Measurements from ENCODE around the gene HSF4.

Gene HSF4

DNA sequence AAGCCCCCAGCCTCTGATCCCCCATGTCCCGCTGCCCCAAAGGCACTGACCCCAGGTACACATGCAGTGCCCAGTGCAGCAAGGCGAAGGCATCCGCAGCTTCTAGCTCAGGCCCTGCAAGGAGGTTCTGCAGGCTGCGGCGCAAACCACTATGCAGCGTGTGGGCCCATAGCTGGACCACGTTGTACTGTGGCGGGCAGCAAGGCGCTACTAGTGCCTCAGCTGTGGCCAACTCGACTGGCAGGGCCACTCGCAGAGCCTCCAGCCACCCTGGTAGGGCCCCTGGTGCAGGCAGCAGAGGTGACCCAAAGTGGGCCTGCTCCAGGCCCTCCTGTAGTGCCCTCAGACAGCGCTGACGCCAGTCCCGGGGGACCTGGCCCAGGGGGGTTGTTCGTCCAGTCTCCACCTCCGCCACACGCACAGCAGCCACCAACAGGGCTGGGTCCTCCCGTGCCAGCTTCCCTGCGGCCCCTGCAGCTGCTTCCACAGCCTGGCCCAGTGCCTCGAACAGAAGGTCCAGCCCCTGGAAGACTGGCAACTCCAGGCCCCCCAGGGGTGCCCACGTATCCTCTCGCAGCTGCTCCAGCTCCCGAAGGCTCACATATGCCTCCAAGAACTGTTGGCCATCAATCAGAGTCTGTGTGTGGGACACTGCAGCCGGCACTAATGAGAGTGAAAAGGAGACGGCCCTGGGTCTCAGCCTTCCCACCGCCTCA is 22.8 kb downstream of the HSF4 start:
- Histone ChIP-seq H3K4ac (ENCODE audit: low read depth, low read length) (no peak overlapping the region), H3K36me3 (ENCODE audit: control insufficient read depth, insufficient read depth, low read length) (no peaks in the 10 kb centered on the region), H2BK5ac (ENCODE audit: low read length) (no peak overlapping the region), H3K4me2 (ENCODE audit: low read length) (no peak overlapping the region), H3K79me2 (ENCODE audit: control insufficient read depth, insufficient read depth, low read length) (peaks cover 3% of the 10 kb centered on the region), H2BK15ac (replicated peaks; ENCODE audit: low read depth) (no peak overlapping the region), H3K56ac (ENCODE audit: low read length) (no peak overlapping the region), H3K27me3 (ENCODE audit: insufficient read depth, low read length, poor library complexity) (no peaks in the 10 kb centered on the region), H2AK5ac (ENCODE audit: low read length) (no peak overlapping the region), H3K18ac (ENCODE audit: low read length) (no peak overlapping the region), H3K4me3 (ENCODE audit: low read length) (no peak overlapping the region), H3K9ac (ENCODE audit: low read length) (no peak overlapping the region), H2BK120ac (ENCODE audit: low read depth, low read length) (no peak overlapping the region), H4K5ac (ENCODE audit: low read length) (no peak overlapping the region), H3K4me1 (ENCODE audit: control insufficient read depth, low read depth, low read length) (peaks cover 3% of the 10 kb centered on the region), H3K79me1 (ENCODE audit: low read length) (peaks cover 4% of the 10 kb centered on the region), H3K23ac (ENCODE audit: low read length) (no peak overlapping the region), H4K8ac (ENCODE audit: low read depth, low read length) (no peak overlapping the region), H3K27ac (ENCODE audit: low read depth, low read length) (no peak overlapping the region)
- no CpG with 5 or more reads among the region's 26 CpGs for WGBS (ENCODE audit: extremely low coverage, insufficient coverage, low lambda C conversion rate)
- DNase-seq = no peak

DNA sequence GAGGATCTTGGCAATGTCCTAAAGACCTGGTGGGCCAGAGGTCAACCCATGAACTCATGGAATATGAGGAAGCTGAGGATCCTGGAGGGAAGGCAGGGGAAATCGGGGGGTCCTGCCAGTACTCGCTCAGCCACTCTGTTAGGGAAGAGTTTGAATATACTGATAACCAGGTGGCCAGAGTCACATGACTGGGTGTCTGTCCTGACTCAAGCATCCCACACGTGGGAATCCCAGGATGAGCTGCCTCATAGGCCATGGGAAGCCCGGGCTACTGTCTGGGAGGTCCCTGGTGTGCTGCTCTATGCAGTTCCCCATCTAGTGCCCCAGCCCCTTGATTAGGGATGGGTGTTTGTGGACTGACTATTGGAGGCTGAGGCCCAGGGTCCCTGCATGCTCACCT is 23.8 kb downstream of the HSF4 start:
- Histone ChIP-seq H3K27me3 (ENCODE audit: insufficient read depth, low read length, poor library complexity) (no peaks in the 10 kb centered on the region), H3K4me1 (ENCODE audit: control insufficient read depth, low read depth, low read length) (peaks cover 3% of the 10 kb centered on the region), H4K5ac (ENCODE audit: low read length) (no peak overlapping the region), H3K18ac (ENCODE audit: low read length) (no peak overlapping the region), H2BK5ac (ENCODE audit: low read length) (no peak overlapping the region), H3K79me2 (ENCODE audit: control insufficient read depth, insufficient read depth, low read length) (peaks cover 12% of the 10 kb centered on the region), H2BK120ac (ENCODE audit: low read depth, low read length) (no peak overlapping the region), H3K79me1 (ENCODE audit: low read length) (peaks cover 6% of the 10 kb centered on the region), H2BK15ac (replicated peaks; ENCODE audit: low read depth) (no peak overlapping the region), H3K56ac (ENCODE audit: low read length) (no peak overlapping the region), H3K9ac (ENCODE audit: low read length) (no peak overlapping the region), H2AK5ac (ENCODE audit: low read length) (no peak overlapping the region), H3K4me2 (ENCODE audit: low read length) (no peak overlapping the region), H4K8ac (ENCODE audit: low read depth, low read length) (no peak overlapping the region), H3K4me3 (ENCODE audit: low read length) (no peak overlapping the region), H3K27ac (ENCODE audit: low read depth, low read length) (no peak overlapping the region), H3K4ac (ENCODE audit: low read depth, low read length) (no peak overlapping the region), H3K23ac (ENCODE audit: low read length) (no peak overlapping the region), H3K36me3 (ENCODE audit: control insufficient read depth, insufficient read depth, low read length) (no peaks in the 10 kb centered on the region)
- WGBS (ENCODE audit: extremely low coverage, insufficient coverage, low lambda C conversion rate) = no CpG with 5 or more reads among the region's 4 CpGs
- no peak for DNase-seq

DNA sequence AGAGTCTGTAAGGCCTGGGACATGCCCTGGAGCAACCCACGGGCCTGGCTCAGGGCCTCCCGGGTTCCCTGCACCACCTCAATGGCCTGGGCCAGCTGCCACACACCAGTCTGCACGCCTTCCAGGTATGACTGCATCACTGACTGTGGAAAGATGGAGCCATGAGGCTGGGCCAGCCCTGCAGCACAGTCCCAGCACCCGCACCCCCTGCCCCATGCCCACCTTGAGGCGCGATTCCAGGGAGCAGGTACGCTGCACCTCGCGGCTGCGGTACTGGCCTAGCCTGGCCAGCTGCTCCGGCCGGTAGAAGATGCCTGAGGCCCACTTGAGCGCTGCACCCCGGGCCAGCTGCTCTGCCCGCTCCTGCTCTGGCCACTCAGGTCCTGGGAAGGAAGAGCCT is 24.3 kb downstream of the HSF4 start:
- Histone ChIP-seq H3K79me1 (ENCODE audit: low read length) (peaks cover 9% of the 10 kb centered on the region), H3K4me3 (ENCODE audit: low read length) (no peak overlapping the region), H3K27ac (ENCODE audit: low read depth, low read length) (no peak overlapping the region), H3K18ac (ENCODE audit: low read length) (no peak overlapping the region), H3K9ac (ENCODE audit: low read length) (no peak overlapping the region), H3K56ac (ENCODE audit: low read length) (no peak overlapping the region), H3K4me1 (ENCODE audit: control insufficient read depth, low read depth, low read length) (peaks cover 3% of the 10 kb centered on the region), H2BK120ac (ENCODE audit: low read depth, low read length) (no peak overlapping the region), H3K23ac (ENCODE audit: low read length) (no peak overlapping the region), H3K27me3 (ENCODE audit: insufficient read depth, low read length, poor library complexity) (no peaks in the 10 kb centered on the region), H3K4ac (ENCODE audit: low read depth, low read length) (no peak overlapping the region), H3K79me2 (ENCODE audit: control insufficient read depth, insufficient read depth, low read length) (peaks cover 17% of the 10 kb centered on the region), H3K4me2 (ENCODE audit: low read length) (no peak overlapping the region), H3K36me3 (ENCODE audit: control insufficient read depth, insufficient read depth, low read length) (no peaks in the 10 kb centered on the region), H2AK5ac (ENCODE audit: low read length) (no peak overlapping the region), H4K8ac (ENCODE audit: low read depth, low read length) (no peak overlapping the region), H2BK15ac (replicated peaks; ENCODE audit: low read depth) (no peak overlapping the region), H4K5ac (ENCODE audit: low read length) (no peak overlapping the region), H2BK5ac (ENCODE audit: low read length) (no peak overlapping the region)
- WGBS (ENCODE audit: extremely low coverage, insufficient coverage, low lambda C conversion rate) = no CpG with 5 or more reads among the region's 15 CpGs
- no peak for DNase-seq

DNA sequence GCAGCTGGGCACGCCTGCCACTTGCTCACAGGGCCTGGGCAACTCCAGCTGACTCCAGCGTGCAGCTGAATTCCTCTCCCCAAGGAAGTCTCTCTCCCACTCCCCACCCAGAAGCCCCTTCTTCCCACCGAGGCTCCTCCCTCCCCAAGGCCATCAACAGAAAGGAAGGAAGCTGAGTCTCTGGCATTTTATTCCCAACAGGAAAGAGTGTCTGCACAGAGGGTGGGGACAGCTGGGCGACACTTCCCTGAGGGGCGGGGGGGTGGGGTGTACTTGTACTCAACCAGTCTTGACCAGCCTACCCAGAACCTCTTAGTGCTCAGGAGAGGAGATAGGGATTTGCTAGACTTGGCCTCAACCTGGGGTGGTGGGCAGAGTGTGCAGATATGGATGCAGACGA is 25.5 kb downstream of the HSF4 start, which contains the start of gene EXOC3L1:
EXOC3L1 (minus strand) TSS at position 96 of the 400 bp plus-strand sequence. CDS start 460 bp downstream, outside the sequence.
- H3K27ac ChIP-seq (ENCODE audit: low read depth, low read length) = no peak within 1 kb of the TSS
- H3K4me1 ChIP-seq (ENCODE audit: control insufficient read depth, low read depth, low read length) = peaks cover 3% of the 10 kb centered on the region
- no peak within 1 kb of the TSS for H2BK5ac ChIP-seq (ENCODE audit: low read length)
- no peaks in the 10 kb centered on the region for H3K27me3 ChIP-seq (ENCODE audit: insufficient read depth, low read length, poor library complexity)
- H2BK15ac ChIP-seq (replicated peaks; ENCODE audit: low read depth) = no peak within 1 kb of the TSS
- DNase-seq = peak; percentile 54
- peaks cover 6% of the 10 kb centered on the region for H3K36me3 ChIP-seq (ENCODE audit: control insufficient read depth, insufficient read depth, low read length)
- peak within 1 kb of the TSS; percentile 19 for H3K9ac ChIP-seq (ENCODE audit: low read length)
- H3K56ac ChIP-seq (ENCODE audit: low read length) = peak within 1 kb of the TSS; percentile 67
- H3K4me2 ChIP-seq (ENCODE audit: low read length) = no peak within 1 kb of the TSS
- no peak within 1 kb of the TSS for H3K4ac ChIP-seq (ENCODE audit: low read depth, low read length)
- peaks cover 16% of the 10 kb centered on the region for H3K79me1 ChIP-seq (ENCODE audit: low read length)
- WGBS (ENCODE audit: extremely low coverage, insufficient coverage, low lambda C conversion rate) = no CpG with 5 or more reads among the region's 6 CpGs
- no peak within 1 kb of the TSS for H3K18ac ChIP-seq (ENCODE audit: low read length)
- no peak within 1 kb of the TSS for H4K8ac ChIP-seq (ENCODE audit: low read depth, low read length)
- H3K23ac ChIP-seq (ENCODE audit: low read length) = no peak within 1 kb of the TSS
- H2BK120ac ChIP-seq (ENCODE audit: low read depth, low read length) = no peak within 1 kb of the TSS
- H3K79me2 ChIP-seq (ENCODE audit: control insufficient read depth, insufficient read depth, low read length) = peaks cover 24% of the 10 kb centered on the region
- no peak within 1 kb of the TSS for H4K5ac ChIP-seq (ENCODE audit: low read length)
- H2AK5ac ChIP-seq (ENCODE audit: low read length) = no peak within 1 kb of the TSS
- no peak within 1 kb of the TSS for H3K4me3 ChIP-seq (ENCODE audit: low read length)

DNA sequence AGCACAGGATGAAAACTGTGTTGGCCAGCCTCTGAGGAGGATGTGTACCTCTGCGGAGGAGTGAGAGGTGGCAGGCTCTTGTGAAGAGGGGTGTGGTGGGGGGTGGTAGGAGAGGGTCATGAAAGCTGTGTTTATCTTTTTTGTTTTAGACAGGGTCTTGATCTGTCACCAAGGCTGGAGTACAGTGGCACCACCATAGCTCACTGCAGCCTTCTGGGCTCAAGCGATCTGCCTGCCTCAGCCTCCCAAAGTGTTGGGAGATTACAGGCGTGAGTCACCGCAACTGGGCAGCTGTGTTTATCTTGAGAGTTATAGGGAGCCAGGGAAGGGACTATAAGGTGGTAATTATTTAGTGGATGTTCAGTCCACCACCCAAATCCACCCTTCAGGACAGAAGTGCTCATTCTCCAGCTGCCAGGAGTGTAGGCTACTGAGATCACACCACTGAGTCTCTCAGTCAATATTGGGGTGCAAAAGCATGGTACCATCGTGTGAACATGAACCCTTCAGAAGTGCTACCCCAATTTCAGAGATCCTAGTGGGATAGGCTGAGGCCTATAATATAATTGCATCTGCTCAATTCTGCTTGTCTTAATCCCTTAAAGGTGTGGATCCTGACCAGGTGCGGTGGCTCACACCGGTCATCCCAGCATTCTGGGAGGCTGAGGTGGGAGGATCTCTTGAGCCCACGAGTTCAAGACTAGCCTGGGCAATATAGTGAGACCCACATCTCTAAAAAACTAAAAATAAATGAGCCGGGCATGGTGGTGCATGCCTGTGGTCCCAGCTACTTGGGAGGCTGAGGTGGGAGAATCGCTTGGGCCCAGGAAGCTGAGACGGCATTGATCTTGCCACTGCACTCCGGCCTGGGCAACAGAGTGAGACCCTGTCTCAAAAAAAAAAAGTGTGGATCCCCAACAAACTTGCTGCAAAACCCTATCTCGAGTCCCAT is 26.2 kb downstream of the HSF4 start:
- H3K27me3 ChIP-seq (ENCODE audit: insufficient read depth, low read length, poor library complexity) = no peaks in the 10 kb centered on the region
- H3K23ac ChIP-seq (ENCODE audit: low read length) = no peak overlapping the region
- H3K79me1 ChIP-seq (ENCODE audit: low read length) = peaks cover 16% of the 10 kb centered on the region
- H3K4me1 ChIP-seq (ENCODE audit: control insufficient read depth, low read depth, low read length) = peaks cover 3% of the 10 kb centered on the region
- H3K4me3 ChIP-seq (ENCODE audit: low read length) = no peak overlapping the region
- H3K18ac ChIP-seq (ENCODE audit: low read length) = no peak overlapping the region
- H3K79me2 ChIP-seq (ENCODE audit: control insufficient read depth, insufficient read depth, low read length) = peaks cover 24% of the 10 kb centered on the region
- no peak overlapping the region for H2BK15ac ChIP-seq (replicated peaks; ENCODE audit: low read depth)
- no CpG with 5 or more reads among the region's 13 CpGs for WGBS (ENCODE audit: extremely low coverage, insufficient coverage, low lambda C conversion rate)
- DNase-seq = no peak
- H3K4me2 ChIP-seq (ENCODE audit: low read length) = no peak overlapping the region
- no peak overlapping the region for H4K5ac ChIP-seq (ENCODE audit: low read length)
- H3K56ac ChIP-seq (ENCODE audit: low read length) = peak overlapping the region; percentile 60
- H2AK5ac ChIP-seq (ENCODE audit: low read length) = no peak overlapping the region
- H4K8ac ChIP-seq (ENCODE audit: low read depth, low read length) = no peak overlapping the region
- no peak overlapping the region for H3K4ac ChIP-seq (ENCODE audit: low read depth, low read length)
- no peak overlapping the region for H3K9ac ChIP-seq (ENCODE audit: low read length)
- H3K36me3 ChIP-seq (ENCODE audit: control insufficient read depth, insufficient read depth, low read length) = peaks cover 10% of the 10 kb centered on the region
- H2BK5ac ChIP-seq (ENCODE audit: low read length) = no peak overlapping the region
- H3K27ac ChIP-seq (ENCODE audit: low read depth, low read length) = no peak overlapping the region
- H2BK120ac ChIP-seq (ENCODE audit: low read depth, low read length) = no peak overlapping the region

All from mesendoderm (in vitro differentiated cells).